SU-DHL-6 (cell line): ENCODE data around the gene FANK1.

Experiments used
- H2AFZ ChIP-seq: fragments of 200-600 bp; sonication (generic); 2 replicates; pipeline ENCODE4 v1.6.1; 2014; ENCODE audit warnings: low read depth, mild to moderate bottlenecking, moderate library complexity, mixed read lengths, antibody characterized with exemption, low read length; ENCODE audit not compliant: severe bottlenecking
- H3F3A ChIP-seq: fragments of 200-600 bp; shearing (Covaris generic); 2 replicates; pipeline ENCODE4 v1.6.0; 2016; ENCODE audit warnings: antibody characterized with exemption, mild to moderate bottlenecking; ENCODE audit not compliant: insufficient read depth
- H3K27ac ChIP-seq: fragments of 200-600 bp; sonication (generic); 2 replicates; pipeline ENCODE4 v1.5.1; 2016; ENCODE audit warnings: low read depth, mild to moderate bottlenecking, low read length, moderate library complexity, mixed read lengths
- H3K27me3 ChIP-seq: fragments of 200-600 bp; sonication (generic), shearing (Covaris generic); 2 replicates; pipeline ENCODE4 v1.6.0; 2014; ENCODE audit warnings: mild to moderate bottlenecking, low read length
- H3K36me3 ChIP-seq: fragments of 200-600 bp; sonication (generic); 2 replicates; pipeline ENCODE4 v1.6.1; 2014; ENCODE audit warnings: mild to moderate bottlenecking, low read length, mixed read lengths
- H3K4me2 ChIP-seq: fragments of 300-600, 200-600 bp; shearing (Covaris generic), sonication (generic); 2 replicates; pipeline ENCODE4 v1.6.0; 2014; ENCODE audit warnings: low read length, low read depth, mild to moderate bottlenecking; ENCODE audit not compliant: poor library complexity, severe bottlenecking
- H3K4me3 ChIP-seq: fragments of 200-600 bp; sonication (generic); 2 replicates; pipeline ENCODE4 v1.5.1; 2014; ENCODE audit warnings: antibody characterized with exemption, low read length, mild to moderate bottlenecking, mixed read lengths; ENCODE audit not compliant: insufficient read depth, poor library complexity, severe bottlenecking
- H3K79me2 ChIP-seq: fragments of 200-600 bp; sonication (generic); 2 replicates; pipeline ENCODE4 v1.6.1; 2014; ENCODE audit warnings: mild to moderate bottlenecking, low read length, moderate library complexity; ENCODE audit not compliant: insufficient read depth
- H3K9ac ChIP-seq: fragments of 200-600 bp; sonication (generic); 2 replicates; pipeline ENCODE4 v1.7.0; 2014; ENCODE audit warnings: mild to moderate bottlenecking, low read length
- H3K9me2 ChIP-seq: fragments of 200-600 bp; sonication (generic); replicated peaks from 2 replicates; pipeline ENCODE4 v1.6.1; 2014; ENCODE audit warnings: low read length; ENCODE audit not compliant: insufficient read depth
- H3K9me3 ChIP-seq: fragments of 200-600 bp; sonication (generic); 2 replicates; pipeline ENCODE4 v1.6.1; 2014; ENCODE audit warnings: low read length, mixed read lengths; ENCODE audit not compliant: insufficient read depth
- H4K20me1 ChIP-seq: fragments of 200-600 bp; sonication (generic); 2 replicates; pipeline ENCODE4 v1.6.1; 2014; ENCODE audit warnings: low read depth, mild to moderate bottlenecking, antibody characterized with exemption, low read length, moderate library complexity, mixed read lengths
- CTCF ChIP-seq: fragments of 200-600 bp; sonication (generic); IDR thresholded peaks from one replicate; pipeline ENCODE4 v1.5.1; 2017; ENCODE audit warnings: antibody characterized with exemption, mild to moderate bottlenecking, low read length, moderate library complexity; ENCODE audit not compliant: insufficient read depth, poor library complexity, severe bottlenecking
- EZH2phosphoT487 ChIP-seq: fragments of 200-600 bp; sonication (generic), shearing (Covaris generic); conservative IDR thresholded peaks from 2 replicates; pipeline ENCODE4 v1.6.1; 2018; ENCODE audit warnings: mild to moderate bottlenecking, antibody characterized with exemption, low read length, moderate library complexity, mixed read lengths

The FANK1 gene

GRCh38 chr10:126015413-126015812 is 119.0 kb downstream of the FANK1 start:
- H3K27ac ChIP-seq, result no peak overlapping the region
- TF ChIP-seq CTCF (no peak), EZH2phosphoT487 (no peak)
- no peak overlapping the region for H3K4me3 ChIP-seq
- no peak overlapping the region for H2AFZ ChIP-seq
- no peak overlapping the region for H3K4me2 ChIP-seq
- H3K27me3 ChIP-seq, result no peaks in the 10 kb centered on the region
- no peaks in the 10 kb centered on the region for H3F3A ChIP-seq
- no peaks in the 10 kb centered on the region for H3K36me3 ChIP-seq
- no peak overlapping the region for H3K9ac ChIP-seq
- H3K9me2 ChIP-seq, result no peaks in the 10 kb centered on the region
- no peaks in the 10 kb centered on the region for H3K79me2 ChIP-seq
- no peaks in the 10 kb centered on the region for H3K9me3 ChIP-seq
- H4K20me1 ChIP-seq, result no peaks in the 10 kb centered on the region

- no peak overlapping the region for H3K4me3 ChIP-seq
- H3K9me3 ChIP-seq, result no peaks in the 10 kb centered on the region
- no peak overlapping the region for H3K4me2 ChIP-seq
- no peaks in the 10 kb centered on the region for H3K36me3 ChIP-seq
- no peak overlapping the region for H3K9ac ChIP-seq
- no peak overlapping the region for H2AFZ ChIP-seq
- H3K79me2 ChIP-seq, result no peaks in the 10 kb centered on the region
- H3K27ac ChIP-seq, result no peak overlapping the region
- H3K9me2 ChIP-seq, result no peaks in the 10 kb centered on the region
- H3F3A ChIP-seq, result no peaks in the 10 kb centered on the region
- no peaks in the 10 kb centered on the region for H3K27me3 ChIP-seq
- H4K20me1 ChIP-seq, result no peaks in the 10 kb centered on the region
- TF ChIP-seq EZH2phosphoT487, result no peak
- TF ChIP-seq CTCF, result no peak
Measured at GRCh38 chr10:126016156-126016805, 119.9 kb downstream of the FANK1 start.

DNA sequence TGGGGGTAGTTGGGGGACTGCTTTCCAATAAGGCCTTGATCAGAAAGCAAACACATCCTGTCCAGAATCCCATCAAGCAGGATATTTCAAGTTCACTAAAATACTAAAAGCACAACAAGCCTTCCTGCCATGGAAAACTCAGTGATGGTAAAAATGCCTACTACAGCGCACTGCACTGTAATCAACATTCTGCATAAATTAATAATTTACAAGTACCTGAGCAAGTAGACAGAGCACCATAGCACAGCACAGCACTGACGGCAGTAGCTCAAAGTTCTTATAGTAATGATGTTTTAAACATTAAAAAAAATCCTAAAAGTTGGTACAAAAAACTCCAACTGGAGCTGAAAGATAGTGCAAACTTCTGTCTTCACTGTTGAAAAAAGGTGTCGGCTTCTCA is 120.5 kb downstream of the FANK1 start:
- Histone ChIP-seq H3K4me2 (no peak overlapping the region), H3F3A (no peaks in the 10 kb centered on the region), H3K9me2 (no peaks in the 10 kb centered on the region), H3K4me3 (no peak overlapping the region), H3K79me2 (no peaks in the 10 kb centered on the region), H3K36me3 (no peaks in the 10 kb centered on the region), H2AFZ (no peak overlapping the region), H3K9ac (no peak overlapping the region), H4K20me1 (no peaks in the 10 kb centered on the region), H3K27me3 (no peaks in the 10 kb centered on the region), H3K9me3 (no peaks in the 10 kb centered on the region), H3K27ac (no peak overlapping the region)
- no peak for TF ChIP-seq EZH2phosphoT487
- TF ChIP-seq CTCF, result no peak
